ENCODE measurements around the gene FOXD3.

DNA sequence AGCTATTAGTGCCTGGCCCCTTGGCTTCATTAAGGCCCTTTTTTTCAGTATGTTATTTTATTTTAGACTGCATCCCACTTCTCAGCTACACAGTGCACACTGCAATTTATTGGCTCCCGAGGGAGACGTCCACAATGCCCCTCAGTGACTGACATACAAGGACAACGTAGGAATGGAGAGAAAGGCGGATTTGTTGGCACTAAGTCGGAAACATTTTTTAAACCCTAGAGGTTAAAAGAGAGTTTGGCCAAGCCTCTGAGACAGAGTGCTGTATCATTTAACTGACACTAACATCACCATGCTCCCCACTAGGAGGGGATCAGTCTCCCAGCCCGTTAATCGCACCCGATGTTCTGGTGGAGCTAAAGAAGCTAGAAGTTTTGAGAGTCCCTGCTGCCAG lies 45.7 kb upstream of the FOXD3 start:
- TF ChIP-seq POLR2A (IDR thresholded peaks at IDR 0.05) = no peak
- TF ChIP-seq, protein P1, sequence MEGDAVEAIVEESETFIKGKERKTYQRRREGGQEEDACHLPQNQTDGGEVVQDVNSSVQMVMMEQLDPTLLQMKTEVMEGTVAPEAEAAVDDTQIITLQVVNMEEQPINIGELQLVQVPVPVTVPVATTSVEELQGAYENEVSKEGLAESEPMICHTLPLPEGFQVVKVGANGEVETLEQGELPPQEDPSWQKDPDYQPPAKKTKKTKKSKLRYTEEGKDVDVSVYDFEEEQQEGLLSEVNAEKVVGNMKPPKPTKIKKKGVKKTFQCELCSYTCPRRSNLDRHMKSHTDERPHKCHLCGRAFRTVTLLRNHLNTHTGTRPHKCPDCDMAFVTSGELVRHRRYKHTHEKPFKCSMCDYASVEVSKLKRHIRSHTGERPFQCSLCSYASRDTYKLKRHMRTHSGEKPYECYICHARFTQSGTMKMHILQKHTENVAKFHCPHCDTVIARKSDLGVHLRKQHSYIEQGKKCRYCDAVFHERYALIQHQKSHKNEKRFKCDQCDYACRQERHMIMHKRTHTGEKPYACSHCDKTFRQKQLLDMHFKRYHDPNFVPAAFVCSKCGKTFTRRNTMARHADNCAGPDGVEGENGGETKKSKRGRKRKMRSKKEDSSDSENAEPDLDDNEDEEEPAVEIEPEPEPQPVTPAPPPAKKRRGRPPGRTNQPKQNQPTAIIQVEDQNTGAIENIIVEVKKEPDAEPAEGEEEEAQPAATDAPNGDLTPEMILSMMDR (IDR thresholded peaks at IDR 0.05) = no peak
- no peak for TF ChIP-seq EP300 (IDR thresholded peaks at IDR 0.05)

Data from upper lobe of left lung (tissue), 4 donors.